MCF 10A (cell line): ENCODE data around the gene SPNS1. TPM values are rescaled to one million over a fixed set of nuclear protein-coding genes. Genes with fewer than 3 reads are reported as not detected.
A peak's percentile ranks its signal among the peaks of the same experiment; 100 is the strongest.

Source experiments
- BruUV-seq: library from RNA; stranded (reverse); fragments of 400-500 nt; replicated peaks from 2 replicates; lab custom pipeline; 2021; lab: Mats Ljungman, UMichigan
- CTCF ChIA-PET: fragments of 300-600 bp; sonication (Branson Sonifier 250); formaldehyde crosslinking; extraction: SDS; loops from one replicate; lab custom pipeline; 2021; ENCODE audit warnings: antibody characterized with exemption, inconsistent platforms; lab: Yijun Ruan, JAX
- POLR2A ChIA-PET: fragments of 300-600, 350-650 bp; sonication (Branson Sonifier 250); formaldehyde crosslinking; extraction: SDS; loops from one replicate; lab custom pipeline; 2020; ENCODE audit warnings: antibody characterized with exemption, inconsistent platforms; lab: Yijun Ruan, JAX
- DNase-seq: peaks from one replicate; pipeline ENCODE4 v3.0.0-alpha.2; 2018; ENCODE audit not compliant: unreplicated experiment
- H3K27ac Mint-ChIP-seq: one replicate; pipeline ENCODE4 v1.8.0; 2022; ENCODE audit warnings: mild to moderate bottlenecking, low read depth, mixed read lengths; ENCODE audit not compliant: unreplicated experiment
- H3K27me3 Mint-ChIP-seq: one replicate; pipeline ENCODE4 v1.8.0; 2022; ENCODE audit warnings: mixed read lengths; ENCODE audit not compliant: insufficient read depth, unreplicated experiment
- H3K36me3 Mint-ChIP-seq: one replicate; pipeline ENCODE4 v1.8.0; 2022; ENCODE audit warnings: mild to moderate bottlenecking, moderate library complexity, mixed read lengths; ENCODE audit not compliant: insufficient read depth, unreplicated experiment
- H3K4me1 Mint-ChIP-seq: one replicate; pipeline ENCODE4 v1.8.0; 2022; ENCODE audit warnings: mixed read lengths; ENCODE audit not compliant: insufficient read depth, unreplicated experiment
- H3K4me3 Mint-ChIP-seq: one replicate; pipeline ENCODE4 v1.8.0; 2022; ENCODE audit warnings: mild to moderate bottlenecking, moderate library complexity, mixed read lengths; ENCODE audit not compliant: unreplicated experiment
- H3K9me3 Mint-ChIP-seq: one replicate; pipeline ENCODE4 v1.8.0; 2022; ENCODE audit warnings: mixed read lengths; ENCODE audit not compliant: unreplicated experiment
- intact Hi-C: fragments of 100-400 bp; cut with micrococcal nuclease; formaldehyde crosslinking; loops from 2 replicates; pipeline ENCODE4 v1.14.1; 2022
- total RNA-seq: library from RNA; stranded (reverse); gene quantifications from 2 replicates; pipeline ENCODE4 v1.2.3, GENCODE V29; 2022
- TF ChIP-seq, protein P1 (sequence below): fragments of 200-600 bp; IDR thresholded peaks from one replicate; pipeline ENCODE4 v1.8.0; 2022; ENCODE audit warnings: antibody characterized with exemption, mild to moderate bottlenecking; ENCODE audit not compliant: unreplicated experiment

SPNS1 gene
- total RNA-seq, 1 experiment from 2014 or later, result 25.2 TPM

DNA sequence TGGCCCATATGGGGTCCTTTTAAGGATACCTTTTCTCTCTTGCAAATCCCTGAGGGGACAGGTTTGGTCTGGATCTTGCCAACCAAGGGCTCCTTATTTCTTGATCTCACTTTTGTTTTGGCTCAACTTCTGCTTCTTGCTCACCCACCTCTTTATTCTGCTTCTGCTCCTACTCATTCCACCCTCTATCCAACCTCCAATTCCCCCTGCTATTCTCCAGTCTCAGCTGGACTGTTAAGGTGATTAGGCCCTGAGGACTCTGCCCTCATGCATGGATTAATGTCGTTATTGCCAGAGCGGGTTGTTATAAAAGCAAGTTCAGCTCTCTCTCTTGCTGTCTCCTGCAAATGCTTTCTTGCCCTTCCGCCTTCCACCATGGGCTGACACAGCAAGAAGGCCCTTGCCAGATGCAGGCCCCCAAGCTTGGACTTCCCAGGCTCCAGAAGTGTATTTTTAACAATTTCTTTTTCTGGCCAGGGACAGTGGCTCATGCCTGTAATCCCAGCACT is 40.0 kb downstream of the SPNS1 start:
- ChIA-PET CTCF (no interaction called here), POLR2A (interaction anchor here (0.6 kb wide), 1 partner anchor 150 kb away, joined by 3 read pairs; no protein-coding TSS in a partner anchor)
- Mint-ChIP-seq H3K4me3 (no peak overlapping the region), H3K4me1 (no peaks in the 10 kb centered on the region), H3K36me3 (no peaks in the 10 kb centered on the region), H3K27me3 (no peaks in the 10 kb centered on the region), H3K9me3 (no peaks in the 10 kb centered on the region), H3K27ac (no peak overlapping the region)
- TF ChIP-seq, protein P1, sequence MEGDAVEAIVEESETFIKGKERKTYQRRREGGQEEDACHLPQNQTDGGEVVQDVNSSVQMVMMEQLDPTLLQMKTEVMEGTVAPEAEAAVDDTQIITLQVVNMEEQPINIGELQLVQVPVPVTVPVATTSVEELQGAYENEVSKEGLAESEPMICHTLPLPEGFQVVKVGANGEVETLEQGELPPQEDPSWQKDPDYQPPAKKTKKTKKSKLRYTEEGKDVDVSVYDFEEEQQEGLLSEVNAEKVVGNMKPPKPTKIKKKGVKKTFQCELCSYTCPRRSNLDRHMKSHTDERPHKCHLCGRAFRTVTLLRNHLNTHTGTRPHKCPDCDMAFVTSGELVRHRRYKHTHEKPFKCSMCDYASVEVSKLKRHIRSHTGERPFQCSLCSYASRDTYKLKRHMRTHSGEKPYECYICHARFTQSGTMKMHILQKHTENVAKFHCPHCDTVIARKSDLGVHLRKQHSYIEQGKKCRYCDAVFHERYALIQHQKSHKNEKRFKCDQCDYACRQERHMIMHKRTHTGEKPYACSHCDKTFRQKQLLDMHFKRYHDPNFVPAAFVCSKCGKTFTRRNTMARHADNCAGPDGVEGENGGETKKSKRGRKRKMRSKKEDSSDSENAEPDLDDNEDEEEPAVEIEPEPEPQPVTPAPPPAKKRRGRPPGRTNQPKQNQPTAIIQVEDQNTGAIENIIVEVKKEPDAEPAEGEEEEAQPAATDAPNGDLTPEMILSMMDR, result no peak
- no TSS peak for BruUV-seq
- DNase-seq, result no peak
- intact Hi-C loops, result no loop called here

DNA sequence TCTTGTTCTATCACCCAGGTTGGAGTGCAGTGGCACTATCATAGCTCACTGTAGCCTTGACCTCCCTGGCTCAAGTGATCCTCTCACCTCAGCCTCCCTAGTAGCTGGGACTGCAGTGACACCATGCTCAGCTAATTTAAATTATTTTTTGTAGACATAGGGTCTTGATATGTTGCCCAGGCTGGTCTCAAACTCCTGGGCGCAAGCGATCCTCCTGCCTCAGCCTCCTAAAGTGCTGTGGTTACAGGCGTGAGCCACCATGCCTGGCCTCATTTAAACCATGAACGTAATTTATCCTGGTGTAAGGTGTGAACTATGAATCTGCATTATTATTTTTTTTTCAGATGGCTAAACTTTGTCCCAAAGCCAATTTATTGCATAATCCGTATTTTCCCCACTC is 47.6 kb downstream of the SPNS1 start:
- H3K27me3 Mint-ChIP-seq, result no peaks in the 10 kb centered on the region
- H3K36me3 Mint-ChIP-seq, result peaks cover 6% of the 10 kb centered on the region
- H3K4me3 Mint-ChIP-seq, result no peak overlapping the region
- no peak for DNase-seq
- H3K4me1 Mint-ChIP-seq, result no peaks in the 10 kb centered on the region
- no TSS peak for BruUV-seq
- no peak overlapping the region for H3K27ac Mint-ChIP-seq
- TF ChIP-seq, protein P1, result no peak
- ChIA-PET POLR2A (interaction anchor here (0.6 kb wide), 1 partner anchor 60 kb away, joined by 3 read pairs; no protein-coding TSS in a partner anchor), CTCF (no interaction called here)
- intact Hi-C loops, result no loop called here
- no peaks in the 10 kb centered on the region for H3K9me3 Mint-ChIP-seq

DNA sequence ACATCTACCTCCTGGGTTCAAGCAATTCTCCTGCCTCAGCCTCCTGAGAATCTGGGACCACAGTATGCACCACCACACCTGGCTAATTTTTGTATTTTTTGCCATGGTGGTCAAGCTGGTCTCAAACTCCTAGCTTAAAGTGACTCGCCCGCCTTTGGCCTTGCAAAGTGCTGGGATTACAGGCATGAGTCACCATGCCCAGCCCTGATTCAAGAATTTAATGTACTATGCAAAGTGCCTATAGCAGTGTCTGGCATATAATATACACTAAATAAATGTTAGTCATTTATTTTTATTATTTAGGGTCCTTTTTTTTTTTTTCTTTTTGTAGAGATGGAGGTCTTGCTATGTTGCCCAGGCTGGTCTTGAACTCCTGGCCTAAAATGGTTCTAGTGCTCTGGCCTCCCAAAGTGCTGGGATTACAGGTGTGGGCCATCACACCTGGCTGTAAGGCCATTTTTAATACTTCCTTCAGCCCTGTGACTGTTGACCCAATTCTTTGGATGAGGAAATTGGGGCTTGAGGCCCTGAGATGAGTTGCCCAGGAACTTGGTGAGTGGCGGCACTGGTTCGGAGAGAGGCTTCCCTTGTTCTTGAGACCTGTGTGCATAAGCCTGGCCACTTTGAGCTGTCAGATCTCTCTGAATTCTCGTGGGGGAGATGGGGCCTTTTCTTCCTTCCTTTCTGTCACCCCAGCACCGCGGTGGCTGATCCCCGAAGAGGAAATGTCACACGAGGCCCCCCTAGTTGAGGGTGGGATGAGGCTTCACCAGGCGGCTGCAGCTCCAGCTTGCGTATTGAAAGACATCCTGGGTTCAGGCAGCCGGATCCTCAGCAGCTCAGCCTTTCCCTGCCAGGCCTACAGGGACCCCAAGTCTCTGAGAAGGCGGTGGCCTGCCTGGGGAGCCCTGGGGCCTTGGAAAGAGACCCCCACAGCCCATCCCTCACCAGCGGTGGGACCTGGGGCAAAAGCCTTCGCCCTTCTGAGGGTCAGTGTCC is 49.0 kb downstream of the SPNS1 start:
- H3K4me3 Mint-ChIP-seq, result no peak overlapping the region
- POLR2A ChIA-PET, result interaction anchor here (0.5 kb wide), 1 partner anchor 10 kb away, joined by 3 read pairs; no protein-coding TSS in a partner anchor
- no TSS peak for BruUV-seq

More for the DNA sequence above, 49.0 kb downstream of the SPNS1 start:
- CTCF ChIA-PET, result no interaction called here
- peak; percentile 40 for DNase-seq
- TF ChIP-seq, protein P1, result no peak
- Mint-ChIP-seq H3K27me3 (no peaks in the 10 kb centered on the region), H3K4me1 (no peaks in the 10 kb centered on the region), H3K27ac (no peak overlapping the region), H3K36me3 (peaks cover 6% of the 10 kb centered on the region), H3K9me3 (no peaks in the 10 kb centered on the region)
- intact Hi-C loops, result no loop called here
